Kidney (tissue), 14 donors: ENCODE data around the gene ZNF683. TPM values are rescaled to one million over a fixed set of nuclear protein-coding genes. Genes with fewer than 3 reads are reported as not detected.

Experiments used
- DNase-seq, 5 donors: peaks; one replicate each; pipeline ENCODE4 v3.0.0-alpha.2; 2013 to 2020
- FAIRE-seq: peaks from 2 replicates; lab custom pipeline; 2012; peaks lifted over from hg19 to GRCh38; lab: Jason Lieb, UNC
- H3K27ac ChIP-seq, 2 donors: one replicate each; pipeline ENCODE4 v1.7.0; 2013; ENCODE audit warnings: low read depth in 2 of 2, low read length in 2 of 2, inconsistent platforms in 1 of 2
- H3K27me3 ChIP-seq: one replicate; pipeline ENCODE4 v1.7.1; 2013; ENCODE audit warnings: low read length, inconsistent platforms; ENCODE audit not compliant: control insufficient read depth, insufficient read depth
- H3K36me3 ChIP-seq, 3 donors: one replicate each; pipeline versions ENCODE4 v1.7.0 to v1.7.1; 2013; ENCODE audit warnings: low read length in 3 of 3, control low read depth in 1 of 3, inconsistent platforms in 1 of 3; ENCODE audit not compliant: insufficient read depth in 3 of 3, control insufficient read depth in 2 of 3
- H3K4me1 ChIP-seq, 3 donors: one replicate each; pipeline versions ENCODE4 v1.7.0 to v1.7.1; 2013; ENCODE audit warnings: low read length in 3 of 3, inconsistent platforms in 1 of 3, low read depth in 1 of 3; ENCODE audit not compliant: control insufficient read depth in 2 of 3, insufficient read depth in 2 of 3
- H3K4me3 ChIP-seq, 3 donors: one replicate each; pipeline versions ENCODE4 v1.7.0 to v1.8.1; 2013; ENCODE audit warnings: low read length in 3 of 3, control low read depth in 1 of 3, inconsistent platforms in 1 of 3
- H3K9ac ChIP-seq, 3 donors: one replicate each; pipeline versions ENCODE4 v1.7.0 to v1.7.1; 2013; ENCODE audit warnings: low read length in 3 of 3, control low read depth in 1 of 3, inconsistent platforms in 1 of 3
- H3K9me3 ChIP-seq, 3 donors: one replicate each; pipeline versions ENCODE4 v1.7.0 to v1.7.1; 2013; ENCODE audit warnings: low read length in 3 of 3, control low read depth in 1 of 3, inconsistent platforms in 1 of 3; ENCODE audit not compliant: control insufficient read depth in 2 of 3, insufficient read depth in 1 of 3
- intact Hi-C: fragments of 100-400 bp; cut with DNase I; formaldehyde crosslinking; loops from one replicate; pipeline ENCODE4 v1.11.1; 2022
- polyA plus RNA-seq: library from polyadenylated mRNA; stranded (reverse); fragments of 350-450 nt; fragmentation: Illumina TruSeq; extraction: RNeasy Lipid Tissue Mini Kit (QIAGEN cat#74804); gene quantifications from one replicate; pipeline ENCODE4 v1.2.3, GENCODE V29; 2014; ENCODE audit warnings: low read depth, low replicate concordance; ENCODE audit not compliant: insufficient read depth
- total RNA-seq: library from RNA; stranded (reverse); fragmentation: NEBNext Ultra II Directional; extraction: Animal tissue kit (Norgen Biotek cat#: 25700); gene quantifications from one replicate; pipeline ENCODE4 v1.2.1, GENCODE V29; 2021
- TF ChIP-seq, protein P1 (sequence below): IDR thresholded peaks from 3 replicates; pipeline ENCODE4 v1.5.1; 2012; ENCODE audit warnings: mild to moderate bottlenecking, moderate library complexity, borderline replicate concordance; ENCODE audit not compliant: insufficient read depth; ENCODE audit errors: extremely low read depth
- donor health status: control.
- donor health status: control.
- donor health status: control.
- donor health status: control.
- donor health status: control.
- donor health status: DM: yes; HTN: yes; CAD: no.
- donor health status: Normal renal cell carcinoma (clear cell type).

The ZNF683 gene
- total and polyA plus RNA-seq, 2 donors from 2014 or later = 0.25 TPM; not detected in 1

- TF ChIP-seq, protein P1, sequence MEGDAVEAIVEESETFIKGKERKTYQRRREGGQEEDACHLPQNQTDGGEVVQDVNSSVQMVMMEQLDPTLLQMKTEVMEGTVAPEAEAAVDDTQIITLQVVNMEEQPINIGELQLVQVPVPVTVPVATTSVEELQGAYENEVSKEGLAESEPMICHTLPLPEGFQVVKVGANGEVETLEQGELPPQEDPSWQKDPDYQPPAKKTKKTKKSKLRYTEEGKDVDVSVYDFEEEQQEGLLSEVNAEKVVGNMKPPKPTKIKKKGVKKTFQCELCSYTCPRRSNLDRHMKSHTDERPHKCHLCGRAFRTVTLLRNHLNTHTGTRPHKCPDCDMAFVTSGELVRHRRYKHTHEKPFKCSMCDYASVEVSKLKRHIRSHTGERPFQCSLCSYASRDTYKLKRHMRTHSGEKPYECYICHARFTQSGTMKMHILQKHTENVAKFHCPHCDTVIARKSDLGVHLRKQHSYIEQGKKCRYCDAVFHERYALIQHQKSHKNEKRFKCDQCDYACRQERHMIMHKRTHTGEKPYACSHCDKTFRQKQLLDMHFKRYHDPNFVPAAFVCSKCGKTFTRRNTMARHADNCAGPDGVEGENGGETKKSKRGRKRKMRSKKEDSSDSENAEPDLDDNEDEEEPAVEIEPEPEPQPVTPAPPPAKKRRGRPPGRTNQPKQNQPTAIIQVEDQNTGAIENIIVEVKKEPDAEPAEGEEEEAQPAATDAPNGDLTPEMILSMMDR = no peak
- Histone ChIP-seq H3K27ac (no peak within 1 kb of the TSS), H3K4me3 (no peak within 1 kb of the TSS), H3K4me1 (peaks cover 0 to 4% (median 4%) of the 10 kb centered on the region in 3 donors), H3K9ac (no peak within 1 kb of the TSS), H3K36me3 (no peaks in the 10 kb centered on the region), H3K27me3 (peaks cover 2% of the 10 kb centered on the region), H3K9me3 (no peaks in the 10 kb centered on the region)
- intact Hi-C loops = no loop called here
- peak in 4 of 5 donors; percentile 48 to 69 (median 64) for DNase-seq
- no peak for FAIRE-seq
Observed at GRCh38 chr1:26353976-26354820, 18.4 kb downstream of the ZNF683 start, which contains the start of gene CRYBG2. TSS of gene CRYBG2 (minus strand) at chr1:26354130. CDS start at chr1:26346657, 7,473 bp downstream.

DNA sequence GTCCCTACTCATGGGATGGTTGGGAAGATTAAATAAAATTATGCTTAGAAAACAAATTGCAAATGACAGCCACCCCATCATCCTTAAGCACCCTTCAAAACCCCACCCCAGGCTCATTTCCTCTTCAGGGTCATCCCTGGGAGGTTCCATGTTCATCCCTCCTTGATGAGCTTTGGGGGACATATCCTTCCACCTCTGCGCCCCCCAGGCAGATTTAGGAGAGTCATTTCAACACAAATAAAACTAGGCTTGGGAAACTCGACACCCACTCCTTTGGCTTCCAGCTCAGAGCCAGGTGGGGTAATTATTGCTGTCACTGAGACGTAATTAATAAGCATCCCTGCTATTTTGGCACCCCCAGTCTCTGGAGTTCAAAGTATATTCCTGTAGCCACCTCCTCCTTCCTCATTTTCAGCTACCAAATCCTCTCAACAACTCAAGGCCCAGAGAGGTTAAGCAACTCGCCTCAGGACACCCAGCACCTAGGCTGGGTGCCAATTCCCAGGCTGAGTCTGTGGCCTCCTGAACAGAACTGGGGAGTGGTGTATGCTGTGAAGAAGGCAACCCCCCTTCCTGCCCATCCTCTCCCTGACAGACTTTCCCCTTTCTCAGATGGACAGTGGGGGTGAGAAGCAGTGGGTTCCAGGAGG is 19.2 kb downstream of the ZNF683 start:
- Histone ChIP-seq H3K9ac (no peak overlapping the region), H3K4me3 (no peak overlapping the region), H3K9me3 (no peaks in the 10 kb centered on the region), H3K27ac (no peak overlapping the region), H3K36me3 (no peaks in the 10 kb centered on the region), H3K4me1 (peaks cover 0 to 4% (median 4%) of the 10 kb centered on the region in 3 donors), H3K27me3 (no peaks in the 10 kb centered on the region)
- FAIRE-seq (no peak), DNase-seq (no peak)
- TF ChIP-seq, protein P1 = no peak
- intact Hi-C loops = no loop called here

- H3K9me3 ChIP-seq = no peaks in the 10 kb centered on the region
- DNase-seq = no peak
Observed at GRCh38 chr1:26352338-26352679, 20.2 kb downstream of the ZNF683 start.

More at GRCh38 chr1:26352338-26352679, 20.2 kb downstream of the ZNF683 start:
- Histone ChIP-seq H3K9ac (no peak overlapping the region), H3K4me1 (peaks cover 0 to 4% (median 4%) of the 10 kb centered on the region in 3 donors), H3K4me3 (no peak overlapping the region), H3K27ac (no peak overlapping the region), H3K36me3 (no peaks in the 10 kb centered on the region), H3K27me3 (no peaks in the 10 kb centered on the region)
- intact Hi-C loops = no loop called here
- TF ChIP-seq, protein P1 = no peak
- FAIRE-seq = no peak
